Keratinocyte (primary cell): Measurements from ENCODE around the gene ESYT3.

Experiments used
- CTCF ChIP-seq, 3 experiments: IDR thresholded peaks in 1 of 3; conservative IDR thresholded peaks in 1 of 3; optimal IDR thresholded peaks in 1 of 3; 2 replicates in 2 of 3; 3 replicates in 1 of 3; pipeline versions ENCODE3 to v1.5.1; 2011; ENCODE audit warnings: low read length in 3 of 3, mild to moderate bottlenecking in 3 of 3, moderate library complexity in 2 of 3, control low read depth in 1 of 3, inconsistent platforms in 1 of 3; ENCODE audit not compliant: insufficient read depth in 2 of 3; ENCODE audit errors: extremely low read depth in 1 of 3
- EZH2 ChIP-seq: IDR thresholded peaks from one replicate; pipeline ENCODE4 v1.6.1; 2012; ENCODE audit warnings: inconsistent platforms, mild to moderate bottlenecking, low read length, moderate library complexity

- TF ChIP-seq CTCF (optimal IDR thresholded peaks at IDR 0.05 in 1 of 3, IDR thresholded peaks at IDR 0.05 in 1 of 3, conservative IDR thresholded peaks at IDR 0.05 in 1 of 3; ENCODE audit: extremely low read depth in 1 of 3, insufficient read depth in 2 of 3, low read length in 3 of 3) (no peak), EZH2 (no peak)
Measured at GRCh38 chr3:138507524-138507923, 73.1 kb downstream of the ESYT3 start.
